Activated naive CD4-positive, alpha-beta T cell treated with anti-CD3 and anti-CD28 coated beads for 36 hours (primary cell): ENCODE measurements around the gene KIAA0825. TPM values are rescaled to one million over a fixed set of nuclear protein-coding genes. Genes with fewer than 3 reads are reported as not detected.

ENCODE experiments used
- CTCF ChIA-PET: fragments of 350-600 bp; sonication (Branson Sonifier 250); formaldehyde crosslinking; loops from one replicate; lab custom pipeline; 2021; ENCODE audit warnings: antibody characterized with exemption; lab: Charles Lee
- DNase-seq: peaks from one replicate; pipeline ENCODE4 v3.0.0-alpha.2; 2020
- H3K27ac Mint-ChIP-seq: one replicate; pipeline ENCODE4 v1.8.0; 2021; ENCODE audit warnings: mild to moderate bottlenecking, mixed read lengths
- H3K27me3 Mint-ChIP-seq: one replicate; pipeline ENCODE4 v1.8.0; 2021; ENCODE audit warnings: low read depth, mixed read lengths
- H3K36me3 Mint-ChIP-seq: one replicate; pipeline ENCODE4 v1.8.0; 2021; ENCODE audit warnings: low read depth, mixed read lengths
- H3K4me1 Mint-ChIP-seq: one replicate; pipeline ENCODE4 v1.8.0; 2021; ENCODE audit warnings: low read depth, mixed read lengths
- H3K4me3 Mint-ChIP-seq: one replicate; pipeline ENCODE4 v1.8.0; 2021; ENCODE audit warnings: mild to moderate bottlenecking, moderate library complexity, mixed read lengths
- H3K9me3 Mint-ChIP-seq: one replicate; pipeline ENCODE4 v1.8.0; 2021; ENCODE audit warnings: mixed read lengths
- intact Hi-C: fragments of 100-400 bp; cut with micrococcal nuclease; formaldehyde crosslinking; loops from one replicate; pipeline ENCODE4 v1.15.1; 2023
- total RNA-seq, 2 experiments: library from RNA; stranded (reverse); gene quantifications; one replicate each; pipeline ENCODE4 v1.2.3, GENCODE V29; 2021

The KIAA0825 gene
- total RNA-seq, 2 experiments from 2014 or later = 0.07 to 0.24 TPM

DNA sequence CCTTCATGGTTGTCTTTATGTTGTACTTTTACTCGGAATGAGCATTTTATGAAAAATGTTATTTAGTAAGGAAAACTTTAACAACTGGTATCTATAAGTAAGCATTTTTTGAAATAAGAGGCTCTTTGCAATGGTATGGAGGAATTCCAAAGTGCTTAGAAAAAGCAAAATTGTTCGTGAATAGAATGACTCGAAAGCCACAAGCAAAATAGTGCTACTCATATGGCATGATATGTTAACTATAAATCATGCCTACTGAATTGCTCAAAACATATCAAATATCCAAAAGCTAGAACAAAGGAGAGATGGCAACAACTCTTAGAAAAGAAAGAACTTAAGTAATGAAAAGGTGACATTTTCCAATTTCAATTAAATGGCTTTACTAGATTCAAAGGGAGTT lies 216.3 kb downstream of the KIAA0825 start:
- no peaks in the 10 kb centered on the region for H3K4me1 Mint-ChIP-seq
- no peak overlapping the region for H3K27ac Mint-ChIP-seq
- intact Hi-C loops = no loop called here
- H3K27me3 Mint-ChIP-seq = no peaks in the 10 kb centered on the region
- H3K4me3 Mint-ChIP-seq = no peak overlapping the region
- no peak for DNase-seq
- no peaks in the 10 kb centered on the region for H3K9me3 Mint-ChIP-seq
- CTCF ChIA-PET = no interaction called here
- H3K36me3 Mint-ChIP-seq = no peaks in the 10 kb centered on the region

DNA sequence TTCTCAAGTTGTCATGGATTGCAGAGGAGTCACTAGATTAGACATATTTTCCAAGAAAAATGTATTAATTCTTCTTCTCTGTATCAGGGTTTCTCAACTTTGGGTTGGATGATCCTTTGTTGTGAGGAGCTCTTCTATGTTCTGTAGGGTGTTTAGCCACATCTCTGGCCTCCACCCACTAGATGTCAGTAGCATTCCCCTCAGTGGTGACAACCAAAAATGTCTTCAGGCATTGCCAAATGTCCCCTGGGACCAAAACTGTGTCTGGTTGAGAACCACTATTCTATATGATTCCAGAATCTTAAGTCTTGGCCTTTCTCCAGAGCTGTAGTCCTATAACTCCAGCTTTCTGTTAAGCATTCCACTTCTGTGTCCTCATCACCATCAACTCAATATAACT lies 220.9 kb downstream of the KIAA0825 start:
- Mint-ChIP-seq H3K36me3 (no peaks in the 10 kb centered on the region), H3K4me1 (no peaks in the 10 kb centered on the region), H3K9me3 (no peaks in the 10 kb centered on the region), H3K27ac (no peak overlapping the region), H3K4me3 (no peak overlapping the region), H3K27me3 (no peaks in the 10 kb centered on the region)
- DNase-seq = no peak
- CTCF ChIA-PET = interaction anchor here (0.6 kb wide), 1 partner anchor 691 kb away, joined by 3 read pairs; no protein-coding TSS in a partner anchor
- intact Hi-C loops = loop anchor here (10.0 kb wide), 1 partner anchor 337 kb away; no protein-coding TSS in a partner anchor

DNA sequence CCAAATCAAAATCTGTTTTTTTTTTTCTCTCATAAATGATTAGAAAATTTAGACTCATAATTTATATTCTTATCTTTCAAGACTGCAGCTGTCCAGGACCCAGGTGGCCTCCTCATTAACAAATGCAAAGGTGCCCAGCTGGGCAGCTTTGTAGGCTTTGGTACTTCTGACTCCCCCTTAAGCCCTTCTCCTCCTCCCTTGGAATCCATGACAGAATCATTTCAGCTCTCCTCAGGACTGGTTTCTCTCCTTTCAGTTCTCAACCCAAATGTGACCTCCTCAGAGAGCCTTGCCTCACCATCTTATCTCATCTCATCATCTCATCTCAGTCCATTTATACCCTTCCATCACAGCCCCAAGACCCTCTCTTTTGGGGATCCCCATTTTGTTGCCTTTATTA lies 221.7 kb downstream of the KIAA0825 start:
- H3K27ac Mint-ChIP-seq = no peak overlapping the region
- DNase-seq = no peak
- H3K27me3 Mint-ChIP-seq = no peaks in the 10 kb centered on the region
- no peaks in the 10 kb centered on the region for H3K4me1 Mint-ChIP-seq
- intact Hi-C loops = loop anchor here (10.0 kb wide), 1 partner anchor 338 kb away; no protein-coding TSS in a partner anchor
- no peak overlapping the region for H3K4me3 Mint-ChIP-seq
- no peaks in the 10 kb centered on the region for H3K9me3 Mint-ChIP-seq
- no peaks in the 10 kb centered on the region for H3K36me3 Mint-ChIP-seq
- CTCF ChIA-PET = no interaction called here

DNA sequence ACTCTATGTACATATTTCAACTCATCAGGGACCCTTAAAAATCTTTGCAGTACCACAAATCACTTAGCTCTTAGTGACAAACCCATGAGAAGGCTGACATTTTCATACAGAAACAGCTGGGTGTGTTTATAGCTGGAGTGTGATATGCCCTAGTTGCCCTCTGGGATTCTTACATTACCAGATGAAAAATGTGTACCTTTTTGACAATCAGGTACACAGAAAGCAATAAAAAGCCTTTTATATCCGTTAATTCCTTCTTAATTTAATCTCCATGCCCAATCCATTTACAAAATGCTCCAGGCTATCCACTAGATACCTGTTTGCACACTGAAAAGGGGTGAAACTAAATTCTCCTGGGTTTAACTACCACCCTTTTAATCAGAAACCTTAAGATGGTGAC lies 222.9 kb downstream of the KIAA0825 start:
- Mint-ChIP-seq H3K4me1 (no peaks in the 10 kb centered on the region), H3K27ac (no peak overlapping the region), H3K36me3 (no peaks in the 10 kb centered on the region), H3K27me3 (no peaks in the 10 kb centered on the region), H3K4me3 (no peak overlapping the region), H3K9me3 (no peaks in the 10 kb centered on the region)
- no peak for DNase-seq
- intact Hi-C loops = loop anchor here (10.0 kb wide), 1 partner anchor 339 kb away; no protein-coding TSS in a partner anchor
- CTCF ChIA-PET = no interaction called here

DNA sequence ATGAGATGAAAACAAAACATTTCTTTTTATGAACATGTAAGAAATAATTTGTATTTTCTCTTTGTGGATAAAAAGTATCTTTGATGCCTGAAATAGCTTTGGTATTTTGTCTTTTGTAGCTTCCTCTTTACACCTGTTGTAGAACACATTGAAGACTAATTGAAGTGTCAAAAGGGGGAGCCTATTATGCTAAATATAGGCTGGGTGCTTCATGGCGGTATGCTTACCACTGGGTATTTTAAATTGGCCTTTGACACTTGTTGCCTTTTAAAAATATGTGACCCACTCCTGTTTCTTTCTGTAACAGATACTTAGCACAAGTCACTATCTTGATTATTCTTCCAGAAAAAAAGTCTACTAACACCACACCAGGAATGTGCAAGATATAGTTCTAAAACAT lies 226.4 kb downstream of the KIAA0825 start:
- Mint-ChIP-seq H3K27me3 (no peaks in the 10 kb centered on the region), H3K36me3 (no peaks in the 10 kb centered on the region), H3K4me3 (no peak overlapping the region), H3K27ac (no peak overlapping the region), H3K4me1 (peaks cover 3% of the 10 kb centered on the region), H3K9me3 (no peaks in the 10 kb centered on the region)
- CTCF ChIA-PET = no interaction called here
- DNase-seq = no peak
- intact Hi-C loops = loop anchor here (10.0 kb wide), 1 partner anchor 343 kb away; no protein-coding TSS in a partner anchor

DNA sequence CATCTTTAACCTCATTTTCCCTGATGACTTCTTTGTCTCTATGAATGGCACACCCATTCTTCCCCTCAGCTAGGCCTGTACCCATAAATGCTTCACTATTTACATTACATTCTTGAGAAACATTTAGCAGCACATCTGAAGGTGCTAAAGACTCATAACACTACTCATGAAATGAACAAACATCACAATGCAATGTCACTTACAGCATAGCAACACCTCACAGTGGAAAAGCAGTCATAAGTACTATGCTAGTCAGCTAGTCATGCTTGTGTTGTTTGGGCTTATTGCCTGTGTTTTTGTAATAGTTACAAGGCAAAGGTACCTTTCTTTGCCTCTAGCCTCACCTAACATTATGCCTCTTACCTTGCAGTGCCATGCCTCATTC lies 228.9 kb downstream of the KIAA0825 start:
- Mint-ChIP-seq H3K27me3 (no peaks in the 10 kb centered on the region), H3K27ac (no peak overlapping the region), H3K4me1 (peaks cover 3% of the 10 kb centered on the region), H3K4me3 (no peak overlapping the region), H3K9me3 (no peaks in the 10 kb centered on the region), H3K36me3 (no peaks in the 10 kb centered on the region)
- no peak for DNase-seq
- CTCF ChIA-PET = interaction anchor here (0.5 to 1.1 kb wide), 2 partner anchors 10 to 428 kb away, joined by 3 read pairs; no protein-coding TSS in a partner anchor
- intact Hi-C loops = loop anchor here (1.0 kb wide), 1 partner anchor 404 kb away; no protein-coding TSS in a partner anchor

DNA sequence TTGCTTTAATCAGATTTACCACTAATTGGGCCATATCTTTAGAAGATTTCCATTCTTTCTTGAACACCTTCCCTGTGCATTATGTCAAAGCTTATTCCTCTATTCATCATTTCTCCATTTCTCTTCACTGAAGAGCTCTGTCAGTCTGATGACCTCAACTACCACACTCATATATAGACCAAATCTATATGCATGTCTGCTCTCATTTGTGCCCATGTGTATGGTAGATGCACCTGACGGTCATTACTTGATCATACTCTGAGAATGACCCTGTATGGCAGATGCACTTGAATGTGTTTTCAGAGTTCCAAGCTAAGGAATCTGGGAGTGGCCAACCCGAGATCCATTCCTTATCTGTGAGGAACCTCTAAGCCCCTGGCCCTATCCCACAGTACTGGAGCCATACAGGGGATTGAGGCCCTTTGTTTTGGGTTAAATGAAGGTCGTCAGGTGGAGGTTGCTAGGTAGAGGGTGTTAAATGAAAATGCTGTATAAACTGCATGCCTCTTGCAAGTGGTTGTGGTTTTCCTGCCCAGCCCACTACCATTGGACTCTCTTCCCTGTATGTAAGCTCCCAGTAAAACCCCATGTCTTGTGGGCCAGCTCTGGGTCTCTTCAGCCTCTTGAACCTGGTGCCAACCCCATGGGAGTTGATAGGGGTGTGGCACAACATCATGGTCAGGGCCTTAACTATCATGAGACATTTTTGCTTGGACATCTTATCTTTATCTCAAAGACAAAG lies 229.5 kb downstream of the KIAA0825 start:
- no peak overlapping the region for H3K27ac Mint-ChIP-seq
- CTCF ChIA-PET = no interaction called here
- intact Hi-C loops = loop anchor here (1.0 kb wide), 1 partner anchor 404 kb away; no protein-coding TSS in a partner anchor

DNA sequence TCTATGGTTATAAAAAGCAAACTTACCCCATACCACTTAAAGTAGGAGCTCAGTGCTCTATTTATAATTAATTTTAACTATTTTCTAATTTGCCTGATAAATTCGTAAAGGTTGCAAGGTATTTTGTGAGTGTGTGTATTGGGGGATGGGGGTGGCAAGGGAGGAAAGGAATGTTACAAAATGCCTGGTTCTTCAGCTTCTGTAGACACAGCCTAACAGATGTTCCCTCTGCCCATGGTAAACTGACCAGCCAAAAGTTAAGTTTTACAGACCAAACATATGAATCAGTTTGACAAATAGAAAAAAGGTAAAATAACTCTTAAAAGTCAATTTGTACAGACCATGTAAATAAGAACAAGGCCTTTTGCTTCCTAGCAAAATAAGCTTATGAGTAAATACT lies 232.6 kb downstream of the KIAA0825 start:
- Mint-ChIP-seq H3K4me3 (no peak overlapping the region), H3K27me3 (no peaks in the 10 kb centered on the region), H3K27ac (no peak overlapping the region), H3K4me1 (peaks cover 3% of the 10 kb centered on the region), H3K9me3 (no peaks in the 10 kb centered on the region), H3K36me3 (no peaks in the 10 kb centered on the region)
- no peak for DNase-seq
- intact Hi-C loops = no loop called here
- CTCF ChIA-PET = no interaction called here

More for the DNA sequence above, 229.5 kb downstream of the KIAA0825 start:
- H3K36me3 Mint-ChIP-seq = no peaks in the 10 kb centered on the region
- no peak for DNase-seq
- H3K4me3 Mint-ChIP-seq = no peak overlapping the region
- no peaks in the 10 kb centered on the region for H3K9me3 Mint-ChIP-seq
- no peaks in the 10 kb centered on the region for H3K27me3 Mint-ChIP-seq
- peaks cover 3% of the 10 kb centered on the region for H3K4me1 Mint-ChIP-seq

DNA sequence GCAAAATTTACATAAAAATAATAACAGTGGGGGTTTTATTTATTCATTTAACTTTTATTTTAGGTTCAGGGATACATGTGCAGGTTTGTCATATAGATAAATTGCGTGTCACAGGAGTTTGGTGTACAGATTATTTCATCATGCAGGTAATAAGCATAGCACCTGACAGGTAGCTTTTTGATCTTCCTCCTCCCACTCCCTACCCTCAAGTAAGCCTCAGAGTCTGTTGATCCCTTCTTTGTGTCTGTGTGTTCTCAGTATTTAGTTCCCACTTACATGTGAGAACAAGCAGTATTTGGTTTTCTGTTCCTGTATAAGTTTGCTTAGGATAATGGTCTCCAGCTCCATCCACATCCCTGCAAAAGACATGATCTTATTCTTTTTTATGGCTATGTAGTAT lies 240.3 kb downstream of the KIAA0825 start:
- Mint-ChIP-seq H3K4me1 (no peaks in the 10 kb centered on the region), H3K36me3 (no peaks in the 10 kb centered on the region), H3K27me3 (no peaks in the 10 kb centered on the region), H3K27ac (no peak overlapping the region), H3K4me3 (no peak overlapping the region), H3K9me3 (no peaks in the 10 kb centered on the region)
- DNase-seq = no peak
- intact Hi-C loops = no loop called here
- CTCF ChIA-PET = no interaction called here

DNA sequence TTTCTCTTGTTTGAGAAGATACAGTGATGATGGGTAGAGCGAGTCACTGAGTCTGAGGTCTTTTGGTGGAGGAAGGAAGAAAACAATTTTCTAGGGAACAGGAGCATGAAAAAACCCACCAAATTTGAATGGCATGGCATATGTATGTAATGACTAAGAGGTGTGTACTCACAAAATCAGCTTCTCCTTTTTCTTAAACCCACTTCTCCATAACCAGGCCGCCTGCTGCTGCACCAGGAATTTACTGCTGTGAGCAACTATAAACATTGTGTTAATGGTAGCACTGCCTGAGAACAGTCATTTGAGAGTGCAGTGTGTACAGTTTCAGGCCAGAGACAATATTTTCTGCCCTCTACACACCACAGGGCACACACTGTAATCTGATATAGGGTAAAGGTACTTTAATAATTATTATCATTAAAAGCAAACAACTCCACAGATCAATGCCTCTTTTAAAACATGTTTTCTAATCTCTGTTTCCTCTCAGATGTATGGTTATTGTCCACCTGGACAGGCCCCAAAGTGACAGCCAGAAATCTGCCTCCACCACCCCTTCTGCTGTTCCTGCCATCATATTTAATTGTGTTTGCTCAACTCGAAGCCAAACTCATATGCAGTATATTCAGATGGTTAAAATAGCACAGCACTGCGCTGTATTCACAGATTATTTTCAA lies 241.6 kb downstream of the KIAA0825 start:
- Mint-ChIP-seq H3K4me1 (no peaks in the 10 kb centered on the region), H3K9me3 (no peaks in the 10 kb centered on the region), H3K36me3 (no peaks in the 10 kb centered on the region), H3K27me3 (no peaks in the 10 kb centered on the region), H3K4me3 (no peak overlapping the region), H3K27ac (no peak overlapping the region)
- DNase-seq = no peak
- intact Hi-C loops = no loop called here
- CTCF ChIA-PET = no interaction called here

DNA sequence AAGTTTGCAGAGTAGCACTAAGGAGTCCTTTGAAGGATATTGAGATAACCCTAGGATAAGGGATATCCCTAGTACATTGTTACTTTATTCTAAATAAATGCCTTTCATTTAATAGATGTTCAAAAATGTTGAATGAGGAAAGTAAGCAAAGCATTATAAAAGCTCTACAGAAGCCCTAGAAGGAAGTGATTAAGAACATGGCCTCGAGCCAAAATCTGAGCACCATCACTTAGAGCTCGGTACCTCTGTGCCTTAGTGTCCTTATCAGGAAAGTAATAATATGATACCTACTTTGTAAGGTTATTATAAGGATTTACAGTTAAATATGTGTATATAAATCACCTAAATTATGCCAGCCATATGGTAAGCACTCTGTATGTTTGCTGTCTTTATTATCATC lies 242.6 kb downstream of the KIAA0825 start:
- Mint-ChIP-seq H3K36me3 (no peaks in the 10 kb centered on the region), H3K9me3 (no peaks in the 10 kb centered on the region), H3K27me3 (no peaks in the 10 kb centered on the region), H3K4me1 (no peaks in the 10 kb centered on the region), H3K4me3 (no peak overlapping the region), H3K27ac (no peak overlapping the region)
- CTCF ChIA-PET = no interaction called here
- DNase-seq = no peak
- intact Hi-C loops = no loop called here

DNA sequence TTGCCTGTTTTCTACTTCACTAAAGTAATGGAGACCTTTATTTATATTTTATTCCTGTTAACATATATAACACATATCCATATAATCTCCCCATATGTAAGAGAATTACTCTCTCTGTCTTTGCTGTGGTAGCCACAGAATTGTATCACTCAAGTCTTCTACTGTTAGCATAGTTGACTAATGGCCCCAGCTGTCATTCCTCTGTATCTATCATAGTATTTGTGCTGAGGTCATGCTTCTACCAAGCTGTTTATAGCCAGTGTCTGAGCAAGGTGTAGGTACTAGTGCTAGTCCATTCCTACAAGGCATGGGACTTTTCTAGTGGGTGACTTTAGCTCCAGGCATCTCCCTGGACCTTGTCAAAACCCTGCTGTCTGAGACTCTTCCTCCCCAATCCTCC lies 244.1 kb downstream of the KIAA0825 start:
- intact Hi-C loops = no loop called here
- Mint-ChIP-seq H3K36me3 (no peaks in the 10 kb centered on the region), H3K4me3 (no peak overlapping the region), H3K4me1 (no peaks in the 10 kb centered on the region), H3K27ac (no peak overlapping the region), H3K9me3 (no peaks in the 10 kb centered on the region), H3K27me3 (no peaks in the 10 kb centered on the region)
- CTCF ChIA-PET = no interaction called here
- no peak for DNase-seq

DNA sequence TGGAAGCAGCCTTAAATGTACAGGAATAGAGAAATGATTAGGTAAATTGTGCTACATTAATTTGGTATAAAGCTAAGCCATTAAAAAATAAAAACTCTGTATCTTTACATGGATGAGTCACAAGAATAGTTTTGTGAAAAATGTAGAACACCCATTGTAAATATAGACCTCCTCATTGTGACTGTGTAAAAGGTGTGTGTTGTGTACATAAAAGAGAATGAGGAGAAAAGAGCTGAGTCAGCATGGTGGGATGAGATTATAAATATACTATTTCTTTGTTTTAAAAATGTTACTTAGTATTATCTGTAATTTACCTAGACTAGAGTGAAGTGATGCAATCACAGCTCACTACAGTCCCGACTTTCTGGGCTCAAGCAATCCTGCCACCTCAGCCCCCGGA lies 250.5 kb downstream of the KIAA0825 start:
- no peak overlapping the region for H3K4me3 Mint-ChIP-seq
- intact Hi-C loops = no loop called here
- no peaks in the 10 kb centered on the region for H3K27me3 Mint-ChIP-seq
- H3K4me1 Mint-ChIP-seq = no peaks in the 10 kb centered on the region
- no peak overlapping the region for H3K27ac Mint-ChIP-seq
- DNase-seq = no peak
- no peaks in the 10 kb centered on the region for H3K9me3 Mint-ChIP-seq
- no peaks in the 10 kb centered on the region for H3K36me3 Mint-ChIP-seq
- CTCF ChIA-PET = no interaction called here
